Measurements from ENCODE around the gene CCDC92B.
"Not testable (repeated sequence)": the region's sequence is repeated elsewhere in the genome, so short reads cannot be mapped to it uniquely, and the experiment has no call there.

CCDC92B gene

DNA sequence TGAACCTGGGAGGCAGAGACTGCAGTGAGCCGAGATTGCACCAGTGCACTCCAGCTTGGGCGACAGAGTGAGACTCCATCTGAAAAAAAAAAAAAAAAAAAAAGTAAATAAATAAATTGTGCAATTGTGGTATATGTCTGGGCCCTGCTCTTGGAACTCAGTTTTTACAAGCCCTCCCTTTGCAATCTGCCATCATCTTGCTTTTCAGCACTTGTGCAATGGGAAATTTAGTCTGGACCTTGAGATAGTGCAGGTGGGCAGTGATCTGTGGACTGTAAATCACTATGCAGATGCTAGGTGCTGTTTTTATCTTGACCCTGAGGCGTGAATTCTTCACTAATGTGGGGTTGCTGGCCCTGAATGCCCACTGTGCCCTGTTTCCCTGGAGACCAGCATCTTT is 40.2 kb upstream of the CCDC92B start:
- Histone ChIP-seq H3K79me2 (ENCODE audit: insufficient read depth, low read length) (no peaks in the 10 kb centered on the region), H3K4me3 (ENCODE audit: low read depth, low read length, poor library complexity, severe bottlenecking) (no peak overlapping the region), H3K4me2 (ENCODE audit: low read length) (no peak overlapping the region), H3K36me3 (ENCODE audit: insufficient read depth, low read length) (no peaks in the 10 kb centered on the region), H3K9me2 (ENCODE audit: low read depth, low read length) (no peaks in the 10 kb centered on the region), H3K9me3 (ENCODE audit: low read length) (no peaks in the 10 kb centered on the region), H3F3A (ENCODE audit: insufficient read depth, low read length) (no peaks in the 10 kb centered on the region), H3K9ac (ENCODE audit: low read length) (no peak overlapping the region), H2AFZ (ENCODE audit: low read length) (no peak overlapping the region), H3K27ac (ENCODE audit: low read depth, low read length, poor library complexity, severe bottlenecking) (no peak overlapping the region), H3K27me3 (ENCODE audit: insufficient read depth, low read length) (peaks cover 5% of the 10 kb centered on the region; the same call in 1 of the 2 replicates), H3K4me1 (ENCODE audit: insufficient read depth, low read length, severe bottlenecking) (no peaks in the 10 kb centered on the region), H4K20me1 (ENCODE audit: insufficient read depth, low read length) (no peaks in the 10 kb centered on the region)
- TF ChIP-seq, protein P1, sequence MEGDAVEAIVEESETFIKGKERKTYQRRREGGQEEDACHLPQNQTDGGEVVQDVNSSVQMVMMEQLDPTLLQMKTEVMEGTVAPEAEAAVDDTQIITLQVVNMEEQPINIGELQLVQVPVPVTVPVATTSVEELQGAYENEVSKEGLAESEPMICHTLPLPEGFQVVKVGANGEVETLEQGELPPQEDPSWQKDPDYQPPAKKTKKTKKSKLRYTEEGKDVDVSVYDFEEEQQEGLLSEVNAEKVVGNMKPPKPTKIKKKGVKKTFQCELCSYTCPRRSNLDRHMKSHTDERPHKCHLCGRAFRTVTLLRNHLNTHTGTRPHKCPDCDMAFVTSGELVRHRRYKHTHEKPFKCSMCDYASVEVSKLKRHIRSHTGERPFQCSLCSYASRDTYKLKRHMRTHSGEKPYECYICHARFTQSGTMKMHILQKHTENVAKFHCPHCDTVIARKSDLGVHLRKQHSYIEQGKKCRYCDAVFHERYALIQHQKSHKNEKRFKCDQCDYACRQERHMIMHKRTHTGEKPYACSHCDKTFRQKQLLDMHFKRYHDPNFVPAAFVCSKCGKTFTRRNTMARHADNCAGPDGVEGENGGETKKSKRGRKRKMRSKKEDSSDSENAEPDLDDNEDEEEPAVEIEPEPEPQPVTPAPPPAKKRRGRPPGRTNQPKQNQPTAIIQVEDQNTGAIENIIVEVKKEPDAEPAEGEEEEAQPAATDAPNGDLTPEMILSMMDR (IDR thresholded peaks at IDR 0.05; ENCODE audit: low read length), result no peak
- TF ChIP-seq EZH2 (IDR thresholded peaks at IDR 0.05; ENCODE audit: borderline replicate concordance, low read length), result no peak

DNA sequence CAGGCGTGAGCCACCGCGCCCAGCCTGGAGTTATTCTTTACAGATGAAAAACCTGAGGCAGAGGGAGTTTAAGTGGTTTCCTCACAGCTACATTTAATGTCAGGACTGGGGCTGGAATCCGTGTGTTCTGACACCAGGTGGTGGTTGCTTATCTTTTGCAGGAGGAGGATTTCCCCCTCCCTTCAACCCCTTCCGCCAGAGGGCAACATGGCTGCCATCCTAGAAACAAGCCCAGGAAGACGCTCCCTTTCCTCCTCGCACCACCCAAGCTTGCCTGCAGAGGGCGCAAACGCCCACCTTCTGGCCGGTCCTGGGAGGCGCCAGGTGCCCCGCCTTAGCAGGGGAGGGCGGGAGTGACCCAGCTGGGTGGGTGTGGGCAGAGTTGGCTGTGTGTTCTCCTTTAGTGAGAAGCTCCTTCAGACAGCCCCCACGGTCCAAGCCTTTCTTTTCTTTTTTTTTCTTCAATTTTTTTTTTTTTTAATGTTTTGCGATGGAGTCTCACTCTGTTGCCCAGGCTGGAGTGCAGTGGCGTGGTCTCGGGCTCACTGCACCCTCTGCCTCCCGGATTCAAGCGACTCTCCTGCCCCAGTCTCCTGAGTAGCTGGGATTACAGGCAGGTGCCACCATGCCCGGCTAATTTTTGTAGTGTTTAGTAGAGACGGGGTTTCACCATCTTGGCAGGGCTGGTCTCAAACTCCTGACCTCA is 36.9 kb upstream of the CCDC92B start:
- TF ChIP-seq, protein P1 (IDR thresholded peaks at IDR 0.05; ENCODE audit: low read length), result peak; percentile 91
- TF ChIP-seq EZH2 (IDR thresholded peaks at IDR 0.05; ENCODE audit: borderline replicate concordance, low read length), result no peak
- no peak overlapping the region for H3K9ac ChIP-seq (ENCODE audit: low read length)

DNA sequence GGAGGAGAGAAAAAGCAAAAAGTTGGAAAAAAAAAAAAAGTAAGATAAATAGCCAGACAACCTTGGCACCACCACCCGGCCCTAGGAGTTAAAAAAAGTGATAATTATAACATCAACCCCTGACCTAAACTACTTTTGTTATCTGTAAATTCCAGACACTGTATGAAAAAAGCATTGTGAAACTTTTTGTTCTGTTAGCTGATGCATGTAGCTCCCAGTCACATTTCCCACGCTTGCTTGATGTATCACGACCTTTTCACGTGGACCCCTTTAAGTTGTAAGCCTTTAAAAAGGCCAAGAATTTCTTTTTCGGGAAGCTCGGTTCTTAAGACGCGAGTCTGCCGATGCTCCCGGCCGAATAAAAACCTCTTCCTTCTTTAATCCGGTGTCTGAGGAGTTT is 35.9 kb upstream of the CCDC92B start:
- H3K4me1 ChIP-seq (ENCODE audit: insufficient read depth, low read length, severe bottlenecking); H3K9me3 ChIP-seq (ENCODE audit: low read length); H3K9ac ChIP-seq (ENCODE audit: low read length); H3K27ac ChIP-seq (ENCODE audit: low read depth, low read length, poor library complexity, severe bottlenecking); H4K20me1 ChIP-seq (ENCODE audit: insufficient read depth, low read length); H3K79me2 ChIP-seq (ENCODE audit: insufficient read depth, low read length); H3K9me2 ChIP-seq (ENCODE audit: low read depth, low read length); H3K27me3 ChIP-seq (ENCODE audit: insufficient read depth, low read length); H3F3A ChIP-seq (ENCODE audit: insufficient read depth, low read length); H3K4me3 ChIP-seq (ENCODE audit: low read depth, low read length, poor library complexity, severe bottlenecking); H3K36me3 ChIP-seq (ENCODE audit: insufficient read depth, low read length); H3K4me2 ChIP-seq (ENCODE audit: low read length); H2AFZ ChIP-seq (ENCODE audit: low read length): not testable (repeated sequence)

More for the DNA sequence above, 36.9 kb upstream of the CCDC92B start:
- no peaks in the 10 kb centered on the region for H3K9me2 ChIP-seq (ENCODE audit: low read depth, low read length)
- H3K4me2 ChIP-seq (ENCODE audit: low read length), result no peak overlapping the region
- H3K9me3 ChIP-seq (ENCODE audit: low read length), result no peaks in the 10 kb centered on the region
- H3K27me3 ChIP-seq (ENCODE audit: insufficient read depth, low read length), result peaks cover 5% of the 10 kb centered on the region; the same call in 1 of the 2 replicates
- no peak overlapping the region for H2AFZ ChIP-seq (ENCODE audit: low read length)
- H3K27ac ChIP-seq (ENCODE audit: low read depth, low read length, poor library complexity, severe bottlenecking), result no peak overlapping the region
- H3K4me1 ChIP-seq (ENCODE audit: insufficient read depth, low read length, severe bottlenecking), result no peaks in the 10 kb centered on the region
- no peaks in the 10 kb centered on the region for H4K20me1 ChIP-seq (ENCODE audit: insufficient read depth, low read length)
- H3K36me3 ChIP-seq (ENCODE audit: insufficient read depth, low read length), result no peaks in the 10 kb centered on the region
- H3K79me2 ChIP-seq (ENCODE audit: insufficient read depth, low read length), result no peaks in the 10 kb centered on the region
- H3F3A ChIP-seq (ENCODE audit: insufficient read depth, low read length), result no peaks in the 10 kb centered on the region
- H3K4me3 ChIP-seq (ENCODE audit: low read depth, low read length, poor library complexity, severe bottlenecking), result no peak overlapping the region

DNA sequence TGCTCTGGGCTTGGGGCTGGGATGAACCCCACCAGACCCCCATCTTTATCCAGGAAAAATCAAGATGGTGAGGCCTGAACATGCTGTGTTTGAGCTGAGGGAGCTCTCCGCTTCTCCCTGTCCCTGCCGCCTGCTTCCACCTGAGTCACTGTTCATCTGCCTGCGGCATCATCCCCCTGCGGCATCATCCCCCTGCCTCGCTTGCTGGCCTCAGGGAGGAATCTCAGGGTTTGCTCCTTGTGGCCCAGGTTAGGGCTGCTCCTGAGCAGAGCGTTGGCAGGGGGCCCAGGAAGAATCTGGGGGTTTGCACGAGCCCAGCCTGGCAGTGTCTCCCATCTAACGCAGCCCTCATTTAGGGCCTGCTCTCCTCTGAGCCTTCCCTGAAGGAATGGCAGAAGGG is 35.4 kb upstream of the CCDC92B start:
- Histone ChIP-seq H3K4me1 (ENCODE audit: insufficient read depth, low read length, severe bottlenecking) (no peaks in the 10 kb centered on the region), H2AFZ (ENCODE audit: low read length) (no peak overlapping the region), H3K9me3 (ENCODE audit: low read length) (no peaks in the 10 kb centered on the region), H3K27me3 (ENCODE audit: insufficient read depth, low read length) (no peaks in the 10 kb centered on the region), H3K79me2 (ENCODE audit: insufficient read depth, low read length) (no peaks in the 10 kb centered on the region), H3F3A (ENCODE audit: insufficient read depth, low read length) (no peaks in the 10 kb centered on the region), H4K20me1 (ENCODE audit: insufficient read depth, low read length) (no peaks in the 10 kb centered on the region), H3K9me2 (ENCODE audit: low read depth, low read length) (no peaks in the 10 kb centered on the region), H3K9ac (ENCODE audit: low read length) (no peak overlapping the region), H3K4me2 (ENCODE audit: low read length) (no peak overlapping the region), H3K4me3 (ENCODE audit: low read depth, low read length, poor library complexity, severe bottlenecking) (no peak overlapping the region), H3K36me3 (ENCODE audit: insufficient read depth, low read length) (no peaks in the 10 kb centered on the region), H3K27ac (ENCODE audit: low read depth, low read length, poor library complexity, severe bottlenecking) (no peak overlapping the region)
- TF ChIP-seq EZH2 (IDR thresholded peaks at IDR 0.05; ENCODE audit: borderline replicate concordance, low read length), result no peak
- TF ChIP-seq, protein P1 (IDR thresholded peaks at IDR 0.05; ENCODE audit: low read length), result no peak
